ENCODE measurements around the gene ATOX1. TPM values are rescaled to one million over a fixed set of nuclear protein-coding genes. Genes with fewer than 3 reads are reported as not detected.

Gene ATOX1
- total and polyA plus RNA-seq, 2 of the 8 experiments (the other 6 are each of a cell fraction or from before 2014, with no cell fraction given), result 79.9 to 232 TPM

DNA sequence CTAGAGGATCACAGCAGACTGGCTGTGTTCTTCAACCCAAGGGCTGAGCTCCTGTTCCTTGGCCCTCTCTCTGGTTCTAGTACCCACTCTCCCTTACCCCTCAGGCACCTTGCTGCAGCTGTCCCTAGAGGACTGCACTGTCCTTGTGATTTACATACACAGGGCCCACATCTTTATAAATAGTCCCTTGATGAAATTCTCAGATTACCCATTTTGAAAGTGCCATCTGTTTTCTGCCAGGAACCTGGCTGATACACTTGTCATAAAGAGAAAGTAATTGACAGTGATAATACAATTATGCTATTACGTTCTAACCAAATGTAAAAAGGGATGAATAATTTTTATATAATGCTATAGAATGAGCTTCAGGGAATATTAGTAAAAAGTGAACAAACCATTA is 55.2 kb downstream of the ATOX1 start:
- DNase-seq (ENCODE audit: low read depth in 1 of 2, low spot score in 2 of 2) (no peak), FAIRE-seq (no peak)
- no peak overlapping the region for H2BK5ac ChIP-seq (ENCODE audit: low read depth, low read length)
- H2AFZ ChIP-seq (ENCODE audit: low read length), result no peak overlapping the region
- peaks cover 0 to 4% (median under 1%) of the 10 kb centered on the region in 4 experiments; a peak in 2 of 7 replicates for H3K4me1 ChIP-seq (replicated peaks in 1 of 4; ENCODE audit: control insufficient read depth in 3 of 4, insufficient read depth in 4 of 4, low read length in 3 of 4)
- H2BK20ac ChIP-seq (ENCODE audit: low read length), result no peak overlapping the region
- H4K8ac ChIP-seq (ENCODE audit: extremely low read depth, insufficient read depth, low read length), result no peak overlapping the region
- H2BK12ac ChIP-seq (ENCODE audit: low read depth, low read length), result 0 out of 2 replicates have a peak overlapping the region, but pooled peaks have one; percentile 9
- no peak overlapping the region for H3K9ac ChIP-seq (replicated peaks in 1 of 4; ENCODE audit: extremely low read depth in 1 of 4, low read depth in 3 of 4, low read length in 3 of 4)
- no peak overlapping the region for H3K4ac ChIP-seq (replicated peaks; ENCODE audit: insufficient read length, low read depth, low read length)
- no peak overlapping the region for H3K4me3 ChIP-seq (ENCODE audit: extremely low read depth in 1 of 4, insufficient read depth in 2 of 4, low read depth in 3 of 4, low read length in 4 of 4)
- H2BK15ac ChIP-seq (ENCODE audit: low read length), result no peak overlapping the region
- no peak overlapping the region for H2BK120ac ChIP-seq (replicated peaks; ENCODE audit: low read depth, low read length)
- H3K9me3 ChIP-seq (ENCODE audit: insufficient read depth in 2 of 2, low read depth in 1 of 2, low read length in 1 of 2), result no peaks in the 10 kb centered on the region
- ChIA-PET POLR2A (ENCODE audit: partially characterized antibody) (no interaction called here), CTCF (ENCODE audit: partially characterized antibody) (interaction anchor here (0.6 to 2.5 kb wide), 14 partner anchors 9 to 51 kb away, joined by 3 to 14 read pairs (median 4); partner anchors contain the start of gene SPARC)
- no peaks in the 10 kb centered on the region for H4K20me1 ChIP-seq (replicated peaks in 1 of 2; ENCODE audit: control insufficient read depth in 1 of 2, insufficient read depth in 2 of 2, low read length in 2 of 2)
- H3K36me3 ChIP-seq (ENCODE audit: control insufficient read depth in 2 of 4, insufficient read depth in 4 of 4, low read length in 3 of 4), result no peaks in the 10 kb centered on the region
- no peak overlapping the region for H3K56ac ChIP-seq (replicated peaks; ENCODE audit: insufficient read length, low read depth, low read length)
- H3K27ac ChIP-seq (ENCODE audit: low read depth, low read length), result no peak overlapping the region
- H3K23me2 ChIP-seq (ENCODE audit: low read depth, low read length), result no peaks in the 10 kb centered on the region
- WGBS, 2 experiments (ENCODE audit: extremely low coverage in 1 of 2, insufficient coverage in 1 of 2, insufficient read length in 1 of 2, insufficient replicate concordance in 2 of 2, low coverage in 1 of 2, low lambda C conversion rate in 2 of 2, missing lambda C conversion rate in 1 of 2), result 96% methylated on average over 1 of the region's 1 CpG; no CpG with 5 or more reads in 1 of the 2 experiments
- no peaks in the 10 kb centered on the region for H3K79me2 ChIP-seq (ENCODE audit: control insufficient read depth in 1 of 2, insufficient read depth in 2 of 2, low read length in 2 of 2)
- H3K27me3 ChIP-seq (replicated peaks in 1 of 4; ENCODE audit: control insufficient read depth in 3 of 4, extremely low read depth in 1 of 4, insufficient read depth in 3 of 4, low read length in 3 of 4), result no peaks in the 10 kb centered on the region
- H4K5ac ChIP-seq (ENCODE audit: insufficient read length, low read depth, low read length), result no peak overlapping the region
- H3K4me2 ChIP-seq (ENCODE audit: insufficient read depth in 1 of 2, low read depth in 2 of 2, low read length in 2 of 2), result no peak overlapping the region
- no peaks in the 10 kb centered on the region for H3K79me1 ChIP-seq (ENCODE audit: low read depth, low read length)
- H3K23ac ChIP-seq (ENCODE audit: insufficient read length), result no peak overlapping the region
- no peak overlapping the region for H3K14ac ChIP-seq (ENCODE audit: insufficient read length)
- H3K18ac ChIP-seq (ENCODE audit: extremely low read depth, low read length), result no peak overlapping the region
- H2AK5ac ChIP-seq (ENCODE audit: low read depth, low read length), result no peak overlapping the region
- H4K91ac ChIP-seq (replicated peaks; ENCODE audit: insufficient read length, low read length), result no peak overlapping the region
- TF ChIP-seq, protein P1, sequence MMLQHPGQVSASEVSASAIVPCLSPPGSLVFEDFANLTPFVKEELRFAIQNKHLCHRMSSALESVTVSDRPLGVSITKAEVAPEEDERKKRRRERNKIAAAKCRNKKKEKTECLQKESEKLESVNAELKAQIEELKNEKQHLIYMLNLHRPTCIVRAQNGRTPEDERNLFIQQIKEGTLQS (IDR thresholded peaks at IDR 0.05; ENCODE audit: insufficient read depth, low read depth, low read length), result no peak
- TF ChIP-seq SAP30 (IDR thresholded peaks at IDR 0.05; ENCODE audit: insufficient read depth, insufficient replicate concordance, low read length), result no peak
- TF ChIP-seq RAD21 (IDR thresholded peaks at IDR 0.05 in 1 of 2, conservative IDR thresholded peaks at IDR 0.05 in 1 of 2; ENCODE audit: low read depth in 2 of 2, low read length in 2 of 2), result no peak
- TF ChIP-seq SUZ12 (IDR thresholded peaks at IDR 0.05; ENCODE audit: low read length), result no peak

All from H1 (cell line).